IgD-negative memory B cell (primary cell): Measurements from ENCODE around the gene DOK1. TPM values are rescaled to one million over a fixed set of nuclear protein-coding genes. Genes with fewer than 3 reads are reported as not detected.

ENCODE experiments used
- H3K27ac Mint-ChIP-seq, 3 donors: one replicate each; pipeline ENCODE4 v1.8.0; 2020 to 2022; ENCODE audit warnings: mild to moderate bottlenecking in 3 of 3, mixed read lengths in 3 of 3, moderate library complexity in 1 of 3
- H3K27me3 Mint-ChIP-seq: one replicate; pipeline ENCODE4 v1.8.0; 2021; ENCODE audit warnings: mixed read lengths
- H3K36me3 Mint-ChIP-seq: one replicate; pipeline ENCODE4 v1.8.0; 2020; ENCODE audit warnings: mild to moderate bottlenecking, mixed read lengths
- H3K4me1 Mint-ChIP-seq, 3 donors: one replicate each; pipeline ENCODE4 v1.8.0; 2020 to 2022; ENCODE audit warnings: mixed read lengths in 3 of 3, mild to moderate bottlenecking in 1 of 3
- H3K4me3 Mint-ChIP-seq, 4 donors: one replicate each; pipeline ENCODE4 v1.8.0; 2020 to 2022; ENCODE audit warnings: mild to moderate bottlenecking in 4 of 4, mixed read lengths in 4 of 4, moderate library complexity in 3 of 4
- H3K9me3 Mint-ChIP-seq, 3 donors: one replicate each; pipeline ENCODE4 v1.8.0; 2020 to 2021; ENCODE audit warnings: mixed read lengths in 3 of 3, mild to moderate bottlenecking in 1 of 3
- polyA plus RNA-seq: library from polyadenylated mRNA; unstranded; fragments of 300-500 nt; fragmentation: Illumina TruSeq; gene quantifications from one replicate; pipeline ENCODE4 v1.2.3, GENCODE V29; 2021

Gene DOK1
- polyA plus RNA-seq, 1 donor from 2014 or later, result 48.9 TPM

DNA sequence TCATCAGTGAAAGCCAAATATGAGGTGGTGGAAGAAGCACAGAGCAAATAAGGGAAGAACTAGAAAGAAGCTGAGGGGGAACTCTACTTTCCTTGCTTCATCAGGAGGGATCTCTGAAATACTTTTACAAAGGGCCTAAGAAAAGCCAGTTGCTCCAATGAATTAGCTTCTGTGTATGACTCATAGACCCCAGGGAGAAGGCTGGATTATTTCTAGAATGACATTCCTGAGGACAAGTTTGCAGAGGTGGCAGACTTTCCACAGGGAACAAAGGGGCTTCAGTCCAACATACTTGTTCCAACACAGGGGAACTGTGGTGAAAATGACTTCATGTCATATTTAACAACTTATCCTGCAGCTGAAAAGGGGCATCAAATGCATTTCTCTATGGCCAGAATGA lies 29.0 kb downstream of the DOK1 start:
- Mint-ChIP-seq H3K27ac (no peak overlapping the region), H3K4me1 (peaks cover 0 to 12% (median 10%) of the 10 kb centered on the region in 3 donors), H3K9me3 (no peaks in the 10 kb centered on the region), H3K36me3 (no peaks in the 10 kb centered on the region), H3K27me3 (peaks cover 2% of the 10 kb centered on the region), H3K4me3 (no peak overlapping the region)

GRCh38 chr2:74584088-74584645 lies 29.6 kb downstream of the DOK1 start:
- Mint-ChIP-seq H3K9me3 (no peaks in the 10 kb centered on the region), H3K36me3 (no peaks in the 10 kb centered on the region), H3K27me3 (peaks cover 2% of the 10 kb centered on the region), H3K27ac (peak overlapping the region in 1 of 3 donors; percentile 5), H3K4me1 (peaks cover 0 to 12% (median 10%) of the 10 kb centered on the region in 3 donors), H3K4me3 (no peak overlapping the region)

GRCh38 chr2:74585406-74586185 lies 31.1 kb downstream of the DOK1 start:
- Mint-ChIP-seq H3K9me3 (no peaks in the 10 kb centered on the region), H3K4me3 (peak overlapping the region in 3 of 4 donors; percentile 61 to 90 (median 79)), H3K36me3 (no peaks in the 10 kb centered on the region), H3K27ac (peak overlapping the region in 1 of 3 donors; percentile 11), H3K27me3 (peaks cover 2% of the 10 kb centered on the region), H3K4me1 (peaks cover 0 to 12% (median 10%) of the 10 kb centered on the region in 3 donors)

DNA sequence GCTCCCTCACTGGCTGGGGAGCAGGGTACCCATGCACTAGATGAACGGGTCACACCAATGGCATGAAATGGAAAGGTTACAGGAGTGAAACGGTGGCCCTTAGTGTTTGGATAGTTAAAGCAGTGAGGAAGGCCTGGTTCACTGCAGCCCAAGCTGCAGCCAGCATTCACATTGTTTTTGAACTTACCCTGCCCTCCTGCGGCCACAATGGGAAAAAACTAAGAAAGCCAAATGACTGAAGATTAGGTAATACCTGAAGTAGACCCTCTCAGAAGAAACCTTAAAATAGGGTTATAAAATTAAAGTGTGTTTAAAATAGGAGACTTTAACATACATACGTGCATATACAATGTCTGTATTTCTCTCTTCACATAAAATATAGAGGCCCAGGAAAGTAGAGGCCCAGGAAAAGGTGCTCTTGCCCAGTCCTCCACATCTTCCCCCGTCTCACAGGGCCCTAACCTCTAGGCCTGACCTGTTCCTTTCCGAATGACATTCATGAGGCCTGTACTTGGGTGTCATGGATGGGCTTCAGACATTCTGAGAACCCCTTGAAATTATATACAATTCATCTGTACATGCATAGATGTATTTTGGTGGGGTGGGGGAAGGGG lies 33.3 kb downstream of the DOK1 start:
- H3K27me3 Mint-ChIP-seq, result peaks cover 4% of the 10 kb centered on the region
- H3K4me1 Mint-ChIP-seq, result peaks cover 0 to 12% (median 10%) of the 10 kb centered on the region in 3 donors
- H3K4me3 Mint-ChIP-seq, result peak overlapping the region in 1 of 4 donors; percentile 18

DNA sequence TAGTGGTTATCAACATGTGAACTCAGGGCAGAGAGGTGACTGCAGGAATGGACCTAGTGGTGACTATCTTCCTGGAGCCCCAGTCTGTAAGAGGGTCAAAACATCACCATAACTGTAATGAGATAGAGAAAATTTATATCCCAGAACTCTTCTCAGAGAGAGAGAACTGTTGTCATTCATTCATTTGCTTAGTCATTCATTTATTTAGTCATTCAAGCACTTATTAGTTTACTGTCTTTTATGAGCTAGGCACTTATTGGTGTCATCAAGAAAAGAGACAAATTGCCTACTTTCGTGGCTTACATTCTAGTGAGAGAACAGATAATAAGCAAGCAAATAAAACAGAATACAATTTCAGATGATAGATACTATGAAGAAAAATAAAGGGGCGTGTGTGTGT lies 34.1 kb downstream of the DOK1 start:
- no peaks in the 10 kb centered on the region for H3K9me3 Mint-ChIP-seq
- no peak overlapping the region for H3K27ac Mint-ChIP-seq
- H3K4me1 Mint-ChIP-seq, result peaks cover 0 to 12% (median 10%) of the 10 kb centered on the region in 3 donors
- H3K4me3 Mint-ChIP-seq, result peak overlapping the region in 1 of 4 donors; percentile 33
- peaks cover 3% of the 10 kb centered on the region for H3K36me3 Mint-ChIP-seq
- peaks cover 7% of the 10 kb centered on the region for H3K27me3 Mint-ChIP-seq

More for the DNA sequence above, 33.3 kb downstream of the DOK1 start:
- Mint-ChIP-seq H3K36me3 (peaks cover under 1% of the 10 kb centered on the region), H3K9me3 (no peaks in the 10 kb centered on the region), H3K27ac (no peak overlapping the region)

DNA sequence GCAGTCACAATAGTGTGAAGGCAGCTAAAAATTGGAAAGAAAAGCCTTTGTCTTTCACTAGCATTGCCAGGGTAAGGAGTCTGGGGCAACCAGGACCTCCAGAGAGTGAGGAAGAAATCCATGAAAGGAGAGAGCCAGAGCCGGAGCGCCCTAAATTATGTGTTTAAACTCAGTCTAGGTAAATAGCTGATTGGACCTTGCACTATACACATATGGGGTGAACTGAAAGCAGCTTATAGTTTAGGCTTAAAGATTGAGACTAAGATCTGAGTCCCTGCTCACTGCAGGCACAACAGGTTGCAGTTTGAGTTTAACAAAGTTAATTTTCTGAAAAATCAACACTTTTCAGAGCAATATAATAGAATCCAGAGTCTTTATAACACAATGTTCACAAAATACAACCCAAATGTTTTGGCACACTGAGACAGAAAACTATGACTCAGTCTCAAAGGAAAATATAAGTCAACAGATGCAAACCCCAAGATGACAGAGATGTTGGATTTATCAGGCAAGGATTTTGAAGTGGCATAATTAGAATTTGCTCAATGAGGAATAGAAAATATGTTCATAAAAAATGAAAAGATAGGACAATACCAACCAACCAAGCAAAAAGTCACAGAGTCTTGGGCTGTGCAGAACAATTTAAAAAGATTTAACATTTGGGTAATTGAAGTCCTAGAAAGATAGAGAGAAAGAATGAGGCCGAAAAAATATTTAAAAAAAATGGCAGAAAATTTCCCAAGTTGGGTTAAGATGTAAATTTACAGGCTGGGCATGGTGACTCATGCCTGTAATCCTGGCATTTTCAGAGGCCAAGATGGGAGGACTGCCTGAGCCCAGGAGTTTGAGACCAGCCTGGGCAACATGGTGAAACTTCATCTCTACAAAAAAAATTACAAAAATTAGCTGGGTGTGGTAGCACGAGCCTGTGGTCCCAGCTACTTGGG lies 39.6 kb downstream of the DOK1 start:
- no peaks in the 10 kb centered on the region for H3K4me1 Mint-ChIP-seq
- peaks cover 21% of the 10 kb centered on the region for H3K27me3 Mint-ChIP-seq
- H3K9me3 Mint-ChIP-seq, result no peaks in the 10 kb centered on the region
- peaks cover 5% of the 10 kb centered on the region for H3K36me3 Mint-ChIP-seq
- H3K4me3 Mint-ChIP-seq, result no peak overlapping the region
- no peak overlapping the region for H3K27ac Mint-ChIP-seq

GRCh38 chr2:74596584-74596983 lies 42.1 kb downstream of the DOK1 start:
- Mint-ChIP-seq H3K4me1 (peaks cover 4 to 6% (median 6%) of the 10 kb centered on the region in 3 donors), H3K9me3 (no peaks in the 10 kb centered on the region), H3K4me3 (no peak overlapping the region), H3K27ac (no peak overlapping the region), H3K27me3 (peaks cover 22% of the 10 kb centered on the region), H3K36me3 (peaks cover 5% of the 10 kb centered on the region)

DNA sequence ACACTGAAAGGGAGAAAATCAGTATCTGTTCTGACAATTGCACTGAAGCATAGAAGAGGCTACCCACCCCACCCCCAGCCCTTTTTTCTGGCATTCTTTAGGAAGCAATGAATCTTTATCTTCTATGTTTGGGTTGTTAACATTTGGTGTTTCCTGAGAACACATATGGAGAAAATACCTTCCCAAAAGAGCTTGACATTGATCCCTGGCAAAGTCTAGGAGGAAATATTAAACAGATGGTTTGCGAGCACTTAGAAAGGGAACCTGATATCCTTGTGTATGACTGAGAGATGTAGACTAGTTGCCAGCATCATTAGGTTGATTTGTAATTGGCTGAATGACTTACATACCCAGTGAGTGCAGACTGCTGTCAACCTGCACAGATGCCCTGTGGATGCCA lies 42.9 kb downstream of the DOK1 start:
- Mint-ChIP-seq H3K27ac (no peak overlapping the region), H3K4me1 (peaks cover 4 to 6% (median 6%) of the 10 kb centered on the region in 3 donors), H3K4me3 (no peak overlapping the region), H3K36me3 (peaks cover 5% of the 10 kb centered on the region), H3K9me3 (no peaks in the 10 kb centered on the region), H3K27me3 (peaks cover 22% of the 10 kb centered on the region)

DNA sequence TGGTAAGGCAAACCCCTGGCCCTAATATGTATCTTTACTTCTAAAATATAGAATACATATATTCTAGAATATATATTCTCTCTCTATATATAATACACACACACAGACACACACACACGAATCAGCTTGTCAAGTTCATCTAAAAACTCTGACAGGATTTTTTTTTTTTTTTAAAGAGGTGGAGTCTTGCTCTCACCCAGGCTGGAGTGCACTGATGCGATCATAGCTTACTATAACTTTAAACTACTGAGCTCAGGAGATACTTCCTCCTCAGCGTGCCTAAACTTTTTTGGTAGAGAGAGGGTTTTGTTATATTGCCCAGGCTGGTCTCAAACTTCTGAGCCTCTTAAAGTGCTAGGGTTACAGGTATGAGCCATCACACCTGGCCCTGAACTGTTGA lies 45.2 kb downstream of the DOK1 start:
- Mint-ChIP-seq H3K27ac (no peak overlapping the region), H3K36me3 (peaks cover 1% of the 10 kb centered on the region), H3K4me3 (no peak overlapping the region), H3K27me3 (peaks cover 21% of the 10 kb centered on the region), H3K9me3 (no peaks in the 10 kb centered on the region), H3K4me1 (peaks cover 6 to 8% (median 7%) of the 10 kb centered on the region in 3 donors)

DNA sequence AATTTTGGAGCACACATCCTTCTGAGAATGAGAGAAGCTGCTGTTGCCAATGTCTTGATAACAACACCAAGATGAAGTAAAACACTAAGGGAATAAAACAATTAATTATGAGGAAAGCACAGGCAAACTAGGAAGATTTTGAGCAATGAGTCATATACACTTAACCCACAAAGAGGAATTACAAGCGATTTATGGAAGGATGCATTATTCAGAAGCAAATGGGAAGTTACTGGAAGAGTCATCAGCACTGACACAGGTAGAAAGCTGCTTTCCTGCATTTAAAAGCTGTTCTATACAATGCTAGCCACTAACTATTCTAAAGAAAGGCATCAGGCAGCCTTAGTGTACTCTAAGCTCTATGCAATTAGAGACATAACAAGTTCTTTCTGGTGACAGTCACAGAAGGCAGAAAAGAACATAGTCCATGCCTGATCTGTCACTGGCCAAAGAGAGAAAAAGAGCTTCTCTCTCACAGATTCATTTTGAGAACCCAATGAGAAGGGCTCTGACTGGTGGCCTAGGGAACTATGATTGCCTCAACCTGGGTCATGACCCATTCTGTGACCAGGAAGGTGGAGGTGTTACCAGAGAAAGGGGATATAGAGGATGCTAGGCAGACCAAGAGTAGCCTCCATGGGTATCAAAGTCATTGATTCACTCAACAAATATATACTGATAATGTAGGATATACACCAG lies 48.2 kb downstream of the DOK1 start:
- H3K36me3 Mint-ChIP-seq, result no peaks in the 10 kb centered on the region
- H3K27ac Mint-ChIP-seq, result no peak overlapping the region
- H3K4me1 Mint-ChIP-seq, result peaks cover 6 to 8% (median 7%) of the 10 kb centered on the region in 3 donors
- H3K4me3 Mint-ChIP-seq, result no peak overlapping the region
- no peaks in the 10 kb centered on the region for H3K9me3 Mint-ChIP-seq
- H3K27me3 Mint-ChIP-seq, result peaks cover 14% of the 10 kb centered on the region

DNA sequence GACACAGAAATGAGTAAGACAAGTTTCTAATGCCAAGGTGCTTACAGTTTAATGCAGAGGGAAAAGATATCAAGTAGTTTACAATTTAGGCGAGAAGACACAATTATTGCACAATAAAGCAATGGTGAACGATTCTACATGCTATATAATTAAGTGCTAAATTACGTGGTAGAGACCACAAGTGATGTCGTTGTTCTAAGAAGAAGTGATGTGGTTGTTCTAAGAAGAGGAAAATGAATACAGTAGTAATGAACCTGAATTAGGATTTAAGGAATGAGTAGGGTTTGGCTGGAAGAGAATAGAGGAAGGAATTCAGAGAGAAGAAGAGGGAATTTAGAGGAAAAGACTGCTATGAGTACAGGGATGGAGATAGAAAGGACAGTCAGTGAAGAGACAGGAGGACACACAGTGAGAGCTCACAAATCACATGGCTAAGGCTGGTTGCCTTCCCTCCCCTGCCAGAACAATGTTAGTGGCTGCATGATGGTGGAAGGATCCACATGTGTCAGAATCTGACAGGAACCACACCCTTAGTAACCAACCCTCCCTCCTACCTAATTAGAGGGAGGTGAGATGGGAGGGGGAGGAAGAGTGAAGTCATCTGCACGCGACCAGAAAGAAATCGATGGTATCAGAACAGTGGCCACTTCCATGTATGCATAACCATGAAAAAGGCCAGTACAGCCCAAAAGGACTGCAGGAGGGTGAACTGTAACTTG lies 48.9 kb downstream of the DOK1 start:
- Mint-ChIP-seq H3K9me3 (no peaks in the 10 kb centered on the region), H3K27ac (no peak overlapping the region), H3K4me3 (no peak overlapping the region), H3K36me3 (no peaks in the 10 kb centered on the region), H3K4me1 (peaks cover 6 to 8% (median 7%) of the 10 kb centered on the region in 3 donors), H3K27me3 (peaks cover 14% of the 10 kb centered on the region)

- Mint-ChIP-seq H3K27ac (no peak overlapping the region), H3K4me1 (peaks cover 0 to 2% (median 2%) of the 10 kb centered on the region in 3 donors), H3K4me3 (no peak overlapping the region), H3K9me3 (no peaks in the 10 kb centered on the region), H3K36me3 (no peaks in the 10 kb centered on the region), H3K27me3 (peaks cover 20% of the 10 kb centered on the region)
These were observed 52.4 kb downstream of the DOK1 start for GRCh38 chr2:74606927-74607326.
